Neutrophil (primary cell): ENCODE measurements around the gene DIS3.

Experiments
- H3K27ac ChIP-seq: fragments of 200-600 bp; sonication (generic); 2 replicates; pipeline ENCODE4 v1.5.1; 2016; ENCODE audit warnings: mild to moderate bottlenecking, moderate library complexity
- H3K27me3 ChIP-seq: fragments of 200-600 bp; sonication (generic); 2 replicates; pipeline ENCODE4 v1.6.0; 2016; ENCODE audit warnings: mild to moderate bottlenecking
- H3K36me3 ChIP-seq: fragments of 200-600 bp; sonication (generic); 2 replicates; pipeline ENCODE4 v1.5.1; 2017
- H3K4me1 ChIP-seq, 2 experiments: fragments of 200-600 bp in 1 of 2; sonication (generic) in 1 of 2; 1 replicate in 1 of 2; 2 replicates in 1 of 2; pipeline versions ENCODE4 v1.5.1 to v1.6.1; 2013 to 2016; ENCODE audit warnings: low read depth in 1 of 2, low read length in 1 of 2, mild to moderate bottlenecking in 1 of 2, moderate library complexity in 1 of 2; ENCODE audit not compliant: control insufficient read depth in 1 of 2, insufficient read depth in 1 of 2
- H3K4me3 ChIP-seq, 2 experiments: fragments of 200-600 bp in 1 of 2; sonication (generic) in 1 of 2; 1 replicate in 1 of 2; 2 replicates in 1 of 2; pipeline ENCODE4 v1.5.1; 2013 to 2016; ENCODE audit warnings: low read depth in 1 of 2, low read length in 1 of 2, mild to moderate bottlenecking in 1 of 2, moderate library complexity in 1 of 2
- H3K9me3 ChIP-seq: fragments of 200-600 bp; sonication (generic); 2 replicates; pipeline ENCODE4 v1.5.1; 2016
- TF ChIP-seq, protein P1 (sequence below): fragments of 200-600 bp; sonication (generic); IDR thresholded peaks from 2 replicates; pipeline ENCODE4 v1.5.1; 2016; ENCODE audit warnings: antibody characterized with exemption

DIS3 gene

GRCh38 chr13:72757792-72758535 is 23.7 kb downstream of the DIS3 start:
- TF ChIP-seq, protein P1, sequence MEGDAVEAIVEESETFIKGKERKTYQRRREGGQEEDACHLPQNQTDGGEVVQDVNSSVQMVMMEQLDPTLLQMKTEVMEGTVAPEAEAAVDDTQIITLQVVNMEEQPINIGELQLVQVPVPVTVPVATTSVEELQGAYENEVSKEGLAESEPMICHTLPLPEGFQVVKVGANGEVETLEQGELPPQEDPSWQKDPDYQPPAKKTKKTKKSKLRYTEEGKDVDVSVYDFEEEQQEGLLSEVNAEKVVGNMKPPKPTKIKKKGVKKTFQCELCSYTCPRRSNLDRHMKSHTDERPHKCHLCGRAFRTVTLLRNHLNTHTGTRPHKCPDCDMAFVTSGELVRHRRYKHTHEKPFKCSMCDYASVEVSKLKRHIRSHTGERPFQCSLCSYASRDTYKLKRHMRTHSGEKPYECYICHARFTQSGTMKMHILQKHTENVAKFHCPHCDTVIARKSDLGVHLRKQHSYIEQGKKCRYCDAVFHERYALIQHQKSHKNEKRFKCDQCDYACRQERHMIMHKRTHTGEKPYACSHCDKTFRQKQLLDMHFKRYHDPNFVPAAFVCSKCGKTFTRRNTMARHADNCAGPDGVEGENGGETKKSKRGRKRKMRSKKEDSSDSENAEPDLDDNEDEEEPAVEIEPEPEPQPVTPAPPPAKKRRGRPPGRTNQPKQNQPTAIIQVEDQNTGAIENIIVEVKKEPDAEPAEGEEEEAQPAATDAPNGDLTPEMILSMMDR = no peak
- Histone ChIP-seq H3K4me3 (no peak overlapping the region), H3K27me3 (no peaks in the 10 kb centered on the region), H3K36me3 (peaks cover 95% of the 10 kb centered on the region), H3K4me1 (no peaks in the 10 kb centered on the region), H3K9me3 (no peaks in the 10 kb centered on the region), H3K27ac (no peak overlapping the region)

GRCh38 chr13:72754111-72754510 is 27.6 kb downstream of the DIS3 start:
- H3K4me3 ChIP-seq = no peak overlapping the region
- H3K36me3 ChIP-seq = peaks cover 84% of the 10 kb centered on the region
- H3K4me1 ChIP-seq = no peaks in the 10 kb centered on the region
- H3K9me3 ChIP-seq = no peaks in the 10 kb centered on the region
- TF ChIP-seq, protein P1 = no peak
- no peak overlapping the region for H3K27ac ChIP-seq
- H3K27me3 ChIP-seq = no peaks in the 10 kb centered on the region

DNA sequence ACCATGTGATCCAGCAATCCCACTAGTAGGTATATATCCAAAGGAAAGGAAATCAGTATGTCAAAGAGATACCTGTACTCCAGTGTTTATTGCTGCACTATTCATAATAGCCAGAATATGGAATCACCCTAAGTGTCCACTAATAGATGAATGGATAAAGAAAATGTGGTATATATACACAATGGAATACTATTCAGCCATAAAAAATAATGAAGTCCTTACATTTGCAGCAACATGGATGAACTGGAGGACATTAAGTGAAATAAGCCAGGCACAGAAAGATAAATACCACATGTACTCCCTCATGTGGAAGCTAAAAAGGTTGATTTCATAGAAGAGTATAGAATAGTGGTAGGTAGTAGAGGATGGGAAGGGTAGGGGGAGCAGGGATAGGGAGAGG is 30.5 kb downstream of the DIS3 start:
- TF ChIP-seq, protein P1 = no peak
- no peak overlapping the region for H3K4me3 ChIP-seq
- no peaks in the 10 kb centered on the region for H3K27me3 ChIP-seq
- H3K9me3 ChIP-seq = no peaks in the 10 kb centered on the region
- H3K4me1 ChIP-seq = no peaks in the 10 kb centered on the region
- H3K27ac ChIP-seq = no peak overlapping the region
- H3K36me3 ChIP-seq = peaks cover 87% of the 10 kb centered on the region

DNA sequence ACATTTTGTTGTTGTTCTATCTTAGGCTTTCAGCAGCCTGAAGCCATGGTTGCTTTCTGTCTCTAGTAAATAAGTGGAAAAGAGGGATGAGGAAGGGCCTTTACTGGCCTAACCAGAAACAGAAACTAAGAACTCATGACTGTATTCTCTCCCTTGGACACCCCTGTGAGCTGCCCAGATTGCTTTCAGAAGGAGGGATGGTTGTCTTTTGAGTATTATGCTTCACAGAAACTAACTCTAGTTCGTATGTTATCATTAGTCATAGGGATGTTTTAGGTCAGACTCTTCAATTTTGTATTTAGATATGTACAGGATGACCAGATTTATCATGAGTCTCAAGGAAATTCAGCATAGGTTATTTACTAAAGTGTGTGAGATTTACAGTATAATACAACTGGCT is 36.4 kb downstream of the DIS3 start:
- Histone ChIP-seq H3K4me3 (no peak overlapping the region), H3K36me3 (peaks cover 66% of the 10 kb centered on the region), H3K9me3 (no peaks in the 10 kb centered on the region), H3K27ac (no peak overlapping the region), H3K27me3 (no peaks in the 10 kb centered on the region), H3K4me1 (no peaks in the 10 kb centered on the region)
- TF ChIP-seq, protein P1 = no peak

GRCh38 chr13:72740015-72740414 is 41.7 kb downstream of the DIS3 start:
- H3K4me3 ChIP-seq = no peak overlapping the region
- H3K36me3 ChIP-seq = peaks cover 47% of the 10 kb centered on the region
- no peaks in the 10 kb centered on the region for H3K27me3 ChIP-seq
- H3K9me3 ChIP-seq = no peaks in the 10 kb centered on the region
- TF ChIP-seq, protein P1 = no peak
- no peaks in the 10 kb centered on the region for H3K4me1 ChIP-seq
- H3K27ac ChIP-seq = no peak overlapping the region
